ENCODE measurements around the gene CAPRIN1. TPM values are rescaled to one million over a fixed set of nuclear protein-coding genes. Genes with fewer than 3 reads are reported as not detected.

The CAPRIN1 gene
- total RNA-seq, 1 donor from 2014 or later = 97.9 TPM

GRCh38 chr11:34145847-34146381 is 94.4 kb downstream of the CAPRIN1 start:
- Histone ChIP-seq H3K4me3 (ENCODE audit: low read depth, low read length) (no peak overlapping the region), H3K36me3 (ENCODE audit: control insufficient read depth, insufficient read depth, low read length) (peaks cover 50% of the 10 kb centered on the region), H3K27me3 (ENCODE audit: control insufficient read depth, insufficient read depth, low read length) (no peaks in the 10 kb centered on the region)
- TF ChIP-seq CTCF (IDR thresholded peaks at IDR 0.05; ENCODE audit: insufficient read depth, low read length, severe bottlenecking) = no peak
- no peak for DNase-seq (ENCODE audit: low read depth)
- no peak for FAIRE-seq

- DNase-seq (ENCODE audit: low read depth) (no peak), FAIRE-seq (no peak)
- H3K4me3 ChIP-seq (ENCODE audit: low read depth, low read length) = no peak overlapping the region
- no peaks in the 10 kb centered on the region for H3K27me3 ChIP-seq (ENCODE audit: control insufficient read depth, insufficient read depth, low read length)
- H3K36me3 ChIP-seq (ENCODE audit: control insufficient read depth, insufficient read depth, low read length) = peaks cover 46% of the 10 kb centered on the region
- TF ChIP-seq CTCF (IDR thresholded peaks at IDR 0.05; ENCODE audit: insufficient read depth, low read length, severe bottlenecking) = no peak
These were observed 94.9 kb downstream of the CAPRIN1 start for GRCh38 chr11:34146411-34146810.

GRCh38 chr11:34146866-34147265 is 95.3 kb downstream of the CAPRIN1 start:
- H3K27me3 ChIP-seq (ENCODE audit: control insufficient read depth, insufficient read depth, low read length) = no peaks in the 10 kb centered on the region
- peaks cover 43% of the 10 kb centered on the region for H3K36me3 ChIP-seq (ENCODE audit: control insufficient read depth, insufficient read depth, low read length)
- no peak overlapping the region for H3K4me3 ChIP-seq (ENCODE audit: low read depth, low read length)
- TF ChIP-seq CTCF (IDR thresholded peaks at IDR 0.05; ENCODE audit: insufficient read depth, low read length, severe bottlenecking) = no peak
- FAIRE-seq (no peak), DNase-seq (ENCODE audit: low read depth) (no peak)

- no peak overlapping the region for H3K4me3 ChIP-seq (ENCODE audit: low read depth, low read length)
- H3K27me3 ChIP-seq (ENCODE audit: control insufficient read depth, insufficient read depth, low read length) = no peaks in the 10 kb centered on the region
- TF ChIP-seq CTCF (IDR thresholded peaks at IDR 0.05; ENCODE audit: insufficient read depth, low read length, severe bottlenecking) = no peak
- no peak for DNase-seq (ENCODE audit: low read depth)
- H3K36me3 ChIP-seq (ENCODE audit: control insufficient read depth, insufficient read depth, low read length) = peaks cover 37% of the 10 kb centered on the region
- no peak for FAIRE-seq
These were observed 96.0 kb downstream of the CAPRIN1 start for GRCh38 chr11:34147581-34147980.

GRCh38 chr11:34148504-34149165 is 97.1 kb downstream of the CAPRIN1 start:
- no peaks in the 10 kb centered on the region for H3K27me3 ChIP-seq (ENCODE audit: control insufficient read depth, insufficient read depth, low read length)
- FAIRE-seq = no peak
- no peak for TF ChIP-seq CTCF (IDR thresholded peaks at IDR 0.05; ENCODE audit: insufficient read depth, low read length, severe bottlenecking)
- peaks cover 29% of the 10 kb centered on the region for H3K36me3 ChIP-seq (ENCODE audit: control insufficient read depth, insufficient read depth, low read length)
- DNase-seq (ENCODE audit: low read depth) = no peak
- H3K4me3 ChIP-seq (ENCODE audit: low read depth, low read length) = no peak overlapping the region

- Histone ChIP-seq H3K4me3 (ENCODE audit: low read depth, low read length) (no peak overlapping the region), H3K36me3 (ENCODE audit: control insufficient read depth, insufficient read depth, low read length) (peaks cover 27% of the 10 kb centered on the region), H3K27me3 (ENCODE audit: control insufficient read depth, insufficient read depth, low read length) (no peaks in the 10 kb centered on the region)
- DNase-seq (ENCODE audit: low read depth) = no peak
- no peak for TF ChIP-seq CTCF (IDR thresholded peaks at IDR 0.05; ENCODE audit: insufficient read depth, low read length, severe bottlenecking)
- FAIRE-seq = no peak
These were observed 97.7 kb downstream of the CAPRIN1 start for GRCh38 chr11:34149274-34149673.
